Stromal cell of bone marrow (primary cell): ENCODE measurements around the gene ACO2.

ENCODE experiments used
- DNase-seq: peaks from one replicate; pipeline ENCODE4 v3.0.0-alpha.2; 2012; ENCODE audit warnings: low read depth

The ACO2 gene

DNA sequence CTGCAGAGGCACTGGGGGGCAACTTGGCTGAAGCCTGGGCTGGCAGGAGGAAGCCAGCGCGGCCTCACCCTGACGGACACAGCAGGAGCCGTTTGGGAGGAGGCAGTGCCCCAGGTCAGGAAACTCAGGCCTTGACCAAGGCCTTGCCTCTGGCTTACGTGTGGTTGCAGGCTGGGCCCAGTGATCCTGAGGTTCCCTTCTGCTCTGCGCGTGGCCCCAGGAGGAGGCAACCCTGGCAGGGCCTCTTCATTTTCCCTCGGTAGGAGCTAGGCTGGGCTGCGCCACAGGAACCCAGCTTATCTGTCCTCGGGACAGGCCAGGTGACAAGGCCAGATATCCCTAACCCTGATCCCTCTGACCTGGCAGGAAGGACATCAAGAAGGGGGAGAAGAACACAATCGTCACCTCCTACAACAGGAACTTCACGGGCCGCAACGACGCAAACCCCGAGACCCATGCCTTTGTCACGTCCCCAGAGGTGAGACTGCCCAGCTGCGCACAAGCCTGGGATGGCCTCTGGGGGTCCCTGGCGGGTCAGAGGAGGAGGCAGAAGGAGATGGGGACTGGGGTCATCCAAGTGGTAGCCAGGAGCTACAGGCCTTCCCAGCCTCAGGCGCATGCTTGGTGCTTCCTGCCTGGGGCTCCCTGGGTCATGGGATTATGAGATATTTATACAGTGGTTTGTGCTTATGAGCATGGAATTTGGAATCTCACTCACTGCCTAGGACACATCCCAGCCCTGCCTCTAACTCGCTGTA lies 54.7 kb downstream of the ACO2 start:
- peak; percentile 68 for DNase-seq

- DNase-seq: no peak
Observed at GRCh38 chr22:41524251-41524661, 55.3 kb downstream of the ACO2 start.

DNA sequence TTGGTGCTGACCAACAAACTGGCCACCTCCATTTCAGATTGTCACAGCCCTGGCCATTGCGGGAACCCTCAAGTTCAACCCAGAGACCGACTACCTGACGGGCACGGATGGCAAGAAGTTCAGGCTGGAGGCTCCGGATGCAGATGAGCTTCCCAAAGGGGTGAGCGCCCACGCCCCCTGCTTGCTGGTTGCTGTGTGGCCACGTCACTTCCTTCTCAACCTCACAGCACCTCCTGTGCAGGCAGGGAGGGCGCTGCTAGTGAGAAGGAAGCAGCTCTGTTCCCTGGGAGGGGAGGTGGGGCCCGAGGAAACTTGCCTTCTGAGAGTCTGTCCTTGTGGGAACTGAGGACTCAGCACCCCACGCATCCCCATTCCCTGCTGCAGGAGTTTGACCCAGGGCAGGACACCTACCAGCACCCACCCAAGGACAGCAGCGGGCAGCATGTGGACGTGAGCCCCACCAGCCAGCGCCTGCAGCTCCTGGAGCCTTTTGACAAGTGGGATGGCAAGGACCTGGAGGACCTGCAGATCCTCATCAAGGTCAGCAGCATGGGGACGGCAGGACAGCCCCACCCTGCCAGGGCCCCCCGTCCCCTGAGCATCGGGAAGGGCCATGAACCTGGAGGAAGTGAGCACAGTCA lies 56.0 kb downstream of the ACO2 start:
- no peak for DNase-seq

DNA sequence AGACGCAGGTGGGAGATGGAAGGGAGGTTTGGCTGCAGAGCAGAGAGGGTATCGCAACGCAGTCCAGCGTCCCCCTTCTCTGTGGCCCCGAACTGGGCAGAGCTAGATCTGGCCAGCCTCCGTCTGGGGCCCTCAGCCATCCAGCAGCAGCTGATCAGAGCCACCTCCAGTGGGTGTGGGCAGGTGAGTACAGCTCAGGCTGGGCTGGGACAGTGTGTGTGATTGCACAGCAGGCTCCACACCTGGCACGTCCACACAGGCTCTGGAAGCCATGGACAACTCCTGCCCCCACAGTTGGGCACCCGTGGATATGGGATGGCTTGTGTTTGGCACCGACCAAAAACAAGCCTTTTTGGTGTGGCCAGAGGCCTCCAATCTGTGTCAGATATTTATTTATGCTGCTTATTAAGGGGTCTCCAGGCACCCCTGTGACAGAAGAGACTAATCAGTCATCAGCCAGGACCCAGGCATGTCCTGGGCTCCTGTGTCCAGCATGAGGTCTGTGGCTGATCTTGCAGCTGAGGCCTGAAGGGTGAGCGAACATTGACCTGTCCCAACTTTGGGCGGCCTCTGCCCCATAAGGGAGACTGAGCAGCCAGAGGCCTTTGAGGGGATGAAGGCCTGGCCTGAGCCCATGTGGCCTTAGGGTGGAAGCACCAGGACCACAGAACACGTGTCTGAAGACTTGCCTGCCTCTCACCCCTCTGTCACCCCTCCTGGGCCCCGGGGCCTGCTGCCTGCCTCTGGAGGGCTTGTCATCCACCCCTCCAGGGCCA lies 56.7 kb downstream of the ACO2 start:
- no peak for DNase-seq

DNA sequence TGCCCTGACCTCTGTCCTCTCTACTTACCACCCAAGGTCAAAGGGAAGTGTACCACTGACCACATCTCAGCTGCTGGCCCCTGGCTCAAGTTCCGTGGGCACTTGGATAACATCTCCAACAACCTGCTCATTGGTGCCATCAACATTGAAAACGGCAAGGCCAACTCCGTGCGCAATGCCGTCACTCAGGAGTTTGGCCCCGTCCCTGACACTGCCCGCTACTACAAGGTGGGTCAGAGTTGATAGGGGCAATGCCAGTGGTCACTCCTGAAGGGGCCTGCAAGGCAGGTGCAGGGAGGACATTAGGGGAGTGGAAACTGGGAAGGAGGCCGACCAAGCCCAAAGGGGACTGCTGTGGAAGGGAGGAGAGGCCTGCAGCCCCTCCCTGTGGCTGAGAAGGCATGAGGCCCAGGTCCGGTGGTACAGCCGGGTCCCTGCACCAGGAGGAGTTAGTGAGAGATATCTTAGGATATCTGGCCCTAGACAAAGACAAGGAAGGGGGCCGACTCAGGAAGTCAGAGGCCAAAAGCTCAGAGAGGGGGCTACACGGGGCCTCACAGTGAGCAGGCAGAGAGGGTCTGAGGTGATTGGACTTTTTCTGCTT lies 57.4 kb downstream of the ACO2 start:
- DNase-seq: no peak

DNA sequence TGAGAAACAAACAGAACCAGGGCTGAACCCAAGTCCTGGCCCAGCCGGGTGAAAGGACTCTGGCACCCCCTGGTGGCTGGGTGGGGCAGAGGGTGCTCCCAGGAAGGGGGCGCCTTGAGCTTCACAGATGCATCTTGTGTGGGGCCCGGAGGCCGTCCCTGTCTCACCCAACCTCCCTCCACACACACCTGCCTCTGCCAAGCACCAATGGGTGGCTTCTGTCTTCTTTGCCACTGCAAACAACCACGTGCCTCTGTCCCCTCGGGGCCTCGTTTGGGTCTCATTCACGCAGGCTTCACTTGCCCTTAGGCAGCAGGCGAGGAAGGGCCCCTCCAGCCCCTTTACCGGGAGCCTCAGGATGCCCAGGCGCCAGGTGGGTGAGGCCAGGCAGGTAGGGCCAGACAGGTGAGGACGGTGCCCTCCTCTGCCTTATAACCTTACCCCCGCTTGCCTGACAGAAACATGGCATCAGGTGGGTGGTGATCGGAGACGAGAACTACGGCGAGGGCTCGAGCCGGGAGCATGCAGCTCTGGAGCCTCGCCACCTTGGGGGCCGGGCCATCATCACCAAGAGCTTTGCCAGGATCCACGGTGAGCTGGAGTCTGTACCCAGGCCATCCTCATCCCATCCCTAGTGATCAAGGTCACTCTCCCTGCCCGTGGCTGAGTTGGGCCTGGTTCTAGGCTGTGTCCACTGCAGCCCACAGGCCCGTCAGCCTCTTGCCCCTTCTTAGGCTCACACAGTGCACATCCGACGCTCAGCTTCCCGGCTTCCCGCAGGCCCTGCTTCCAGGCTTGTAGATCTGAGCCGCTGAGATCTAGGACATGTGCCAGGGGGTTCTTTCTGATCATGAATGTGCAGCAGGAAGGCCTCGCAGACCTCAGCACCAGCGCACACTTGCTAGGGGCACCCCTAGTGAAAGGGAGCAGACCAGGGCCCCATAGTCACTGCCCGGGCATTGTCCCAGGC lies 58.2 kb downstream of the ACO2 start:
- no peak for DNase-seq

GRCh38 chr22:41528132-41528766 lies 59.3 kb downstream of the ACO2 start:
- DNase-seq: no peak

DNA sequence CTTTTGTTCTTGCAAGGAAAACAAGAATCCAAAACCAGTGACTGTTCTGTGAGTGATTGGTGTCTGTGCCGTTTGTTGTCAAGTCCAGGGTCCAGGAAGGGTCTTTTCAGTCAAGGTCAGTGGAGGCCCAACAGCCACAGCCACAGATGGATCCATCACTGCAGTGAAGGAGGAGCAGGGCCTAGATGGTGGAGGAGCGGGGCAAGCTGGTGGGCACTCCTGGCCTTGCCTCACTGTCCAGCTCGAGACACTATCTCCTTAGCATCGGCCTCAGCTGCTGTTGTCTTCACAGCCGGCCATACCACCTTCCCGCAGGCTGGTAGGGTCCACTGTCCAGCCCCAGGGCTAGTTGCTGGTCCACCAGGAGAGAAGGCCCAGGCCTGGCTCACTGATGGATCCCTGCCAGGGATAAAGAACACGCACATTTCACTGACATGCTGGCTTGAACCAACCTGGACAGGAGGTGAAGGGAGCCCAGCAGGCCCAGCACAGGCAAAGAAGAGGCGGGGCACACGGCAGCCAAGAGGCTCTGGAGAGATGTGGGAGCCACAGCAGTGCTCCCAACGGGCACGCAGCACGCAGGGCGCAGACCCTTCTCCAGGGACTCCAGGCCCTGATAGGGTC lies 60.1 kb downstream of the ACO2 start:
- DNase-seq: no peak

DNA sequence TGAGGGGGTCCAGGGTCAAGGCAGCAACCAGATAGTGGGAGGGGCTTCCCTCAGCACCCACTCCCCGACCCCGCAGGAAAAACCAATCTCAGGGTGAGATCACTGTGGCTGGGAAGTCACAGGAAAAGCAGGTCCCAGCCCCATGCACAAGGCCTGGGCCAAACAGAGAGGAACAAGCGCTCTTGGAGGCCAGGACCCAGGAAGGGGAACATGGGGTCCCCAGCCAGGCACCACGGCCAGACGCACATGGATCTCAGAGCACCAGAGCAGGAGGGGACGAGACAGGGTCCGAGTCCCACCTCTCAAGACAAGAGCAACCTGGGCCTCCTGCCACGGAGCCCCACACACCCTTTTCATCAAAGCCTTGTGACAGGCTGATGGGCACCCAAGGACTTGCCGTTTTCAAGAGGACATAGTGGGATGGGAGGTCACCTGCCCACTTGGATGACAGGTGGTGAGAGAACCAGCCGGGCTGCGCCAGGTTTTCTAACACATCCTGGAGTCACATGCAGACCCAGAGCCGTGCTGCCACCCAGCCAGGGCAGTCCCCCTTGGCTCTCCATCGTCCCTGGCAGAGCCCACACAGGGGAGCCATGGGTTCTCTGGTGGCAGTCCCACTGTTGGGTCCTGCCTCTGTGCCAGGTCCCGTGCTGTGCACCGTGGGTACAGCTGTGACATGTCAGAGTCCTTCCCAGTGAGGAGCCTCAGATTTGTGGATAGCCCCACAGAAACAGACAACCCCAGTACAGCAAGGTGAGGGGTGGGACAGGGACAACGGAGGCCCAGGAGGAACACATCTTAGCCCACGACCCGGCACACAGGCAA lies 62.2 kb downstream of the ACO2 start:
- DNase-seq: no peak

DNA sequence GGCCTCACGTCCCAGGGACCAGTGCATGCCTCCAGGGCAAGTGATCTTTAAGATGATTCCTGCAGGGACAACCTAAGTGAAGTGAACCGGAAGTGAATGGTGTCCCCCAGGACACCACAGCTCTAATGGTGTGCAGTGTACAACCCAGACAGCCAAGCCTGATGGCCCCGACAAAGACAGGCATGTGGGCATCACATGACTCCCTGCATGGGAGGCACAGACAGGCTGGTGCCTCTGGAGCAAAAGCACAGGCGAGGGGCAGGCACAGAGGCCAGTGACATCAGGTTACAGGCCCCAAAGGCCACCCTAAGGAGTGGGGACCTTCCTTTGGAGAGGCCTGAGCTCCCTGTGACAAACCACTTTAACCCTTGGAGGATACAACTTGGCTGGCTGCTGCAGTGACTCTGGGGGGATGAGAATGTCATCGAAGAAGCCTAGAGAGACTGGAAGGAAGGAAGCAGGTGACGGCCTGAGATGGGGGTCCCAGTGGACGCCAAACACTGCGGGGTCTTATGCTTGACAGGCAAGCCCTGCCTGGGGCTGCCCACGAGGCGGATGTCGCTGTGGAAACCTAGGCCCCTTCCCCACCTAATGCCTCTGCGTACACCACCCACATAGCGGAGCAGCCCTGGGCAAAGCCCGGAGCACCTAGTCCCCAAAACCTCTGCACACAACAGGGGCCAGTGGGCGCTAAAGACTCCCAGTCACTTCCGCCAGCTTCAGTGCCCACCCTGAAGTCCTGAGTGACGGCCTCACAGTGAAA lies 63.0 kb downstream of the ACO2 start:
- no peak for DNase-seq

- no peak for DNase-seq
Observed at GRCh38 chr22:41532908-41533825, 64.2 kb downstream of the ACO2 start.

GRCh38 chr22:41534219-41534618 lies 65.3 kb downstream of the ACO2 start:
- DNase-seq: no peak

DNA sequence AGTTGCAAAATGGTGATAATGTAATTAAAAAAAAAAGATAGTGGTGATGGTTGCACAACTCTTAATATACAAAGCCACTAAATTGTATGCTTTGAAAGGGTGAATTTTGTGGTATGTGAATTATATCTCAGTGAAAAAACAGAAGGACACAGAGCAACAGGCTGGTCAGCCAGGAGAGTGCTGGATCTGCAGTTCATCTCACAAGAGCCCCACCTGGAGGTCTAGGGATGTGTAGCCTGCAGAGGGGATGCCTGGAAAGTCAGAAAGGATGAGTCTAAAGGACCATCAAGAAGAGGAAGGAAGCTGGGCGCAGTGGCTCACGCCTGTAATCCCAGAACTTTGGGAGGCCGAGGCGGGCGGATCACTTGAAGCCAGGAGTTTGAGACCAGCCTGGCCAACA lies 66.3 kb downstream of the ACO2 start:
- no peak for DNase-seq

DNA sequence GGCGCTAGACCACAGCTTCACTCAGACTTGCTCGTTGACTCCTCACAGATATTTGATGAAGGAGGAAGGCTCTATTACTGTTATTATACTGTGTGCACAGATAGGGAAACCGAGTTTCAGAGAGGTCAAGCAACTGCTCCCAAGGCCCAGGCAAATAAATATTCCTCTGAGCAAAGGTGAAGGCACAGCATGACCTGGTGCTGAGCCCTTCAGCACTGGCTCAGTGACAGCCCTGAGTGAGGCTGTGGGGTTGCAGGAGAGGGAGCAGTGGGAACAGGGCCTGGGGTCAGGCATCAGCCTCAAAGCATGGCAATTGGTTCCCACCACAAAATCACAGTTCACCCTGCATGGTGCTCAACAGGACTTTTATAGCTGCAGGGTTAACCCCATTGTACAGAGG lies 68.3 kb downstream of the ACO2 start:
- no peak for DNase-seq

DNA sequence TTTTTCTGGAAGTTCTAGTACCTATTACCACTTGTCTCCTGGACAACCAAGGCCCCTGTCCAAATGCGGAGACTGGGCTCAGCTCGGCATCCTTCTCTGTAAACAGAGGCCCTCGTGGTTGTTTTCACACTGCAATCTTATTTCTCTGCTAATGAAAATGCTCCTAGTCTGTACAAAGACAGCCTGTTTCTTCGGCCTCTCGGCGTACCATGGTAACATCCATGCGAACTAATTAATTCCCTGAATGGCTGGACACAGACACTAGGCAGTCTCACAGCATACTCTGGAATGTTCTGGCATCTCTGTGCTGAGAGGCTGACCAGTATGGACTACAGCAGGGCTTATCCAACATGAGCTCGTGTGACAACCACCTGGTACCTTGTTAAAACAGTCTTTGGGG lies 69.7 kb downstream of the ACO2 start:
- no peak for DNase-seq

DNA sequence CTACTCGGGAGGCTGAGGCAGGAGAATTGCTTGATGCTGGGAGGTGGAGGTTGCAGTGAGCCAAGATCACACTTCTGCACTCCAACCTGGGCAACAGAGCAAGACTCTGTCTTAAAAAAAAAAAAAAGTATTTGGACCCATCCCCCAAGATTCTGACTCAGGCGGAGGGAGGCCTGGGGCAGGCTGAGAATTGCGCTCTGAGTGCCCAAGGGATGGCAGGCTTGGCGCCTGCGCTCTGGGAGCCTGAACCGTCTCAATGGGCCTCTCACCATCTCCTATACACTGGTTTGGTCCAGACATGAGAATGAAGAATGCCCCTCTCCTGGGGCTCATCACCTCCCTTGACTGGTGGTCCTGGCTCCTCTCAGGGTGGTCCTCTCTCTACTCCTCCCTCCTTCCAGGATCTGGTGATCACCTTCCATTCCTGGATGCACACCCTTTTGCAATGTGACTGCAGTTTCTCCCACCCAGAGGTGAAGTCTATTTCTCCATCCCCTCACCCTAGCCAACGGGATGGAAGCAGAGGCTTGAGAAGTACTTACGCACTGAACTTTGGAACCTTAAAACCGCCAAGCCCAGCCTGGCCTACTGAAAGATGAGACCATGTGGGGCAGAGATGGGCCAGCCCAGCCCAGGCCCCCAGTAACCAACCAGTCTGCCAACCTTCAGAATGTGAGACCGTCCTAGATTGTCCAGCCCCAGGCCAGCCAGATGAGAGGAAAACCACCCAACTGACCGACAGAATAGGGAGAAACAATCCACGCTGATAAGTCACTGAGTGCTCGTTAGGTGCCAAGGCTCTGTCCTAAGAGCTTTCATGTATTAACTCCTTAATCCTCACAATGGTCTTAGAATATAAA lies 70.5 kb downstream of the ACO2 start:
- no peak for DNase-seq

DNA sequence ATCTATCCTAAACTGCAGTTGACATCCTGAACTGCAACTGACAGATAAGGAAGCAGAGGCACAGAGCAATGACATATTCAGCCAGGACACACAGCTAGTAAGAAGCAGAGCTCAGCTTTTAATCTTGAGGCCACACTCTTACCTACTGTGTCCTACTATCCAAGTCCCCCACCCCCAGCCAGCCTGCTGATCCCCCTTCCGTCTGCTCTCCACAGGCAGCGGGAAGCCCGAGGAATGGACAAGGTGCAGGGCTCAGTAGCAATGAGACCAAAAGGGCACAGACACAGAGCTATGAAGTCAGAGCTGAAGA lies 71.0 kb downstream of the ACO2 start:
- no peak for DNase-seq
